HCT116 (cell line): ENCODE results near the gene STRADA. TPM values are rescaled to one million over a fixed set of nuclear protein-coding genes. Genes with fewer than 3 reads are reported as not detected.

Experiments used
- ATAC-seq: fragments of 200-7000 bp; cut with Tn5 transposase; 2 replicates; pipeline ENCODE4 v1.9.1; 2020; ENCODE audit warnings: mild to moderate bottlenecking, moderate library complexity
- BruUV-seq: library from RNA; stranded (reverse); fragments of 400-500 nt; replicated peaks from 2 replicates; lab custom pipeline; 2021; lab: Mats Ljungman, UMichigan
- CTCF ChIA-PET: fragments of 300-600 bp; sonication (Branson Sonifier 250); formaldehyde crosslinking; loops from one replicate; lab custom pipeline; 2021; ENCODE audit warnings: antibody characterized with exemption; lab: Charles Lee
- POLR2A ChIA-PET: fragments of 300-600, 350-600 bp; sonication (Branson Sonifier 250); formaldehyde crosslinking; loops from one replicate; lab custom pipeline; 2021; ENCODE audit warnings: antibody characterized with exemption; lab: Charles Lee
- RAD21 ChIA-PET, 2 experiments: fragments of 300-600 bp; sonication (Branson Sonifier 250); formaldehyde crosslinking; loops; one replicate each; lab custom pipeline; 2023; ENCODE audit warnings: low total read pairs in 2 of 2; ENCODE audit not compliant: uncharacterized antibody in 2 of 2, unreplicated experiment in 2 of 2, low non-redundant PET in 1 of 2; lab: Charles Lee
- DNase-seq: peaks from one replicate; pipeline ENCODE4 v3.0.0-alpha.2; 2010; ENCODE audit warnings: low read depth, low spot score
- H2AFZ ChIP-seq: fragments of 200-600 bp; shearing (Covaris generic), sonication (generic); 2 replicates; pipeline ENCODE4 v1.6.1; 2017; ENCODE audit warnings: low read depth, mixed run types, mixed read lengths, antibody characterized with exemption, low read length; ENCODE audit not compliant: poor library complexity, severe bottlenecking
- H3K27ac ChIP-seq: 2 replicates; pipeline ENCODE4 v1.5.1; 2012; ENCODE audit warnings: low read depth, low read length
- H3K27me3 ChIP-seq: fragments of 200-600 bp; sonication (generic); 2 replicates; pipeline ENCODE4 v1.6.1; 2016; ENCODE audit warnings: mixed run types, low read length, mixed read lengths; ENCODE audit not compliant: insufficient read depth
- H3K36me3 ChIP-seq, 2 experiments: fragments of 200-500 bp in 1 of 2; fragments of 200-600 bp in 1 of 2; sonication (Bioruptor generic) in 1 of 2; sonication (generic) in 1 of 2; 2 replicates each; pipeline versions ENCODE4 v1.5.1 to v1.6.1; 2014 to 2016; ENCODE audit warnings: low read length in 2 of 2, inconsistent platforms in 1 of 2, mixed read lengths in 1 of 2, mixed run types in 1 of 2; ENCODE audit not compliant: insufficient read depth in 2 of 2, control insufficient read depth in 1 of 2
- H3K4me1 ChIP-seq, 2 experiments: fragments of 200-600 bp in 1 of 2; sonication (generic) in 1 of 2; 2 replicates each; pipeline versions ENCODE4 v1.5.1 to v1.6.1; 2012 to 2017; ENCODE audit warnings: low read length in 2 of 2, inconsistent platforms in 1 of 2, mild to moderate bottlenecking in 1 of 2, mixed read lengths in 1 of 2, mixed run types in 1 of 2, moderate library complexity in 1 of 2; ENCODE audit not compliant: insufficient read depth in 2 of 2, control insufficient read depth in 1 of 2
- H3K4me2 ChIP-seq: fragments of 200-600 bp; sonication (generic); 2 replicates; pipeline ENCODE4 v1.6.1; 2017; ENCODE audit warnings: mixed run types, low read length, mixed read lengths
- H3K4me3 ChIP-seq, 2 experiments: fragments of 200-600 bp in 1 of 2; sonication (generic) in 1 of 2; replicated peaks in 1 of 2; 2 replicates each; pipeline ENCODE4 v1.5.1; 2011 to 2016; ENCODE audit warnings: low read length in 2 of 2, control low read depth in 1 of 2, low read depth in 1 of 2, mild to moderate bottlenecking in 1 of 2, mixed read lengths in 1 of 2, mixed run types in 1 of 2
- H3K79me2 ChIP-seq: fragments of 200-600 bp; sonication (generic); 2 replicates; pipeline ENCODE4 v1.6.1; 2017; ENCODE audit warnings: mild to moderate bottlenecking, mixed run types, low read length, moderate library complexity, mixed read lengths; ENCODE audit not compliant: insufficient read depth
- H3K9ac ChIP-seq: fragments of 200-600 bp; sonication (generic); 2 replicates; pipeline ENCODE4 v1.6.1; 2016; ENCODE audit warnings: low read length, mixed read lengths
- H3K9me2 ChIP-seq: fragments of 200-600 bp; sonication (generic), shearing (Covaris generic); 2 replicates; pipeline ENCODE4 v1.6.1; 2017; ENCODE audit warnings: mixed run types, mild to moderate bottlenecking, moderate library complexity; ENCODE audit not compliant: insufficient read depth
- H3K9me3 ChIP-seq, 2 experiments: fragments of 200-500 bp in 1 of 2; fragments of 200-600 bp in 1 of 2; sonication (Bioruptor generic) in 1 of 2; sonication (generic) in 1 of 2; 2 replicates each; pipeline ENCODE4 v1.6.1; 2014 to 2017; ENCODE audit warnings: low read length in 2 of 2, mixed read lengths in 2 of 2, inconsistent platforms in 1 of 2, low read depth in 1 of 2, mild to moderate bottlenecking in 1 of 2, mixed run types in 1 of 2, moderate library complexity in 1 of 2; ENCODE audit not compliant: control insufficient read depth in 1 of 2, insufficient read depth in 1 of 2
- H4K20me1 ChIP-seq: fragments of 200-600 bp; sonication (generic), shearing (Covaris generic); 2 replicates; pipeline ENCODE4 v1.6.1; 2017; ENCODE audit warnings: mixed run types, mild to moderate bottlenecking, moderate library complexity; ENCODE audit not compliant: insufficient read depth
- CTCF ChIP-seq, 3 experiments: fragments of 200-600 bp in 1 of 3; sonication (generic) in 1 of 3; IDR thresholded peaks in 2 of 3; conservative IDR thresholded peaks in 1 of 3; 2 replicates each; pipeline ENCODE4 v1.5.1; 2012 to 2017; ENCODE audit warnings: low read depth in 2 of 3, low read length in 2 of 3, antibody characterized with exemption in 1 of 3, borderline replicate concordance in 1 of 3, control low read depth in 1 of 3, mild to moderate bottlenecking in 1 of 3, mixed read lengths in 1 of 3, mixed run types in 1 of 3, moderate library complexity in 1 of 3; ENCODE audit not compliant: insufficient read depth in 1 of 3
- EGR1 ChIP-seq: IDR thresholded peaks from 2 replicates; pipeline ENCODE4 v1.6.1; 2012; ENCODE audit warnings: low read depth
- ELF1 ChIP-seq: IDR thresholded peaks from 2 replicates; pipeline ENCODE4 v1.6.1; 2012; ENCODE audit warnings: low read depth, borderline replicate concordance
- POLR2AphosphoS5 ChIP-seq: IDR thresholded peaks from 2 replicates; pipeline ENCODE4 v1.6.1; 2011; ENCODE audit warnings: mild to moderate bottlenecking, low read depth, low read length, moderate library complexity
- RAD21 ChIP-seq: IDR thresholded peaks from 2 replicates; pipeline ENCODE4 v1.6.1; 2012; ENCODE audit warnings: low read depth, mild to moderate bottlenecking
- SIN3A ChIP-seq: IDR thresholded peaks from 2 replicates; pipeline ENCODE4 v1.6.1; 2012; ENCODE audit warnings: low read depth
- intact Hi-C: fragments of 100-400 bp; cut with micrococcal nuclease; formaldehyde crosslinking; loops from 2 replicates; pipeline ENCODE4 v1.10.0; 2022
- total RNA-seq: library from RNA; stranded (reverse); gene quantifications from one replicate; pipeline ENCODE4 v1.2.1, GENCODE V29; 2021; ENCODE audit not compliant: unreplicated experiment
- TF ChIP-seq, protein P1 (sequence below): IDR thresholded peaks from 2 replicates; pipeline ENCODE4 v1.6.1; 2012
- TF ChIP-seq, protein P2 (sequence below): IDR thresholded peaks from 2 replicates; pipeline ENCODE4 v1.6.1; 2012; ENCODE audit warnings: low read depth

STRADA gene
- total RNA-seq, 1 experiment from 2014 or later: 38.0 TPM

GRCh38 chr17:63760771-63761539 is 19.4 kb upstream of the STRADA start:
- TF ChIP-seq, protein P1, sequence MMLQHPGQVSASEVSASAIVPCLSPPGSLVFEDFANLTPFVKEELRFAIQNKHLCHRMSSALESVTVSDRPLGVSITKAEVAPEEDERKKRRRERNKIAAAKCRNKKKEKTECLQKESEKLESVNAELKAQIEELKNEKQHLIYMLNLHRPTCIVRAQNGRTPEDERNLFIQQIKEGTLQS: no peak
- TF ChIP-seq RAD21: no peak
- no peak for TF ChIP-seq CTCF (IDR thresholded peaks at IDR 0.05 in 2 of 3, conservative IDR thresholded peaks at IDR 0.05 in 1 of 3; ENCODE audit: borderline replicate concordance in 1 of 3, insufficient read depth in 1 of 3, low read depth in 2 of 3, low read length in 2 of 3)
- TF ChIP-seq POLR2AphosphoS5: no peak
- TF ChIP-seq, protein P2, sequence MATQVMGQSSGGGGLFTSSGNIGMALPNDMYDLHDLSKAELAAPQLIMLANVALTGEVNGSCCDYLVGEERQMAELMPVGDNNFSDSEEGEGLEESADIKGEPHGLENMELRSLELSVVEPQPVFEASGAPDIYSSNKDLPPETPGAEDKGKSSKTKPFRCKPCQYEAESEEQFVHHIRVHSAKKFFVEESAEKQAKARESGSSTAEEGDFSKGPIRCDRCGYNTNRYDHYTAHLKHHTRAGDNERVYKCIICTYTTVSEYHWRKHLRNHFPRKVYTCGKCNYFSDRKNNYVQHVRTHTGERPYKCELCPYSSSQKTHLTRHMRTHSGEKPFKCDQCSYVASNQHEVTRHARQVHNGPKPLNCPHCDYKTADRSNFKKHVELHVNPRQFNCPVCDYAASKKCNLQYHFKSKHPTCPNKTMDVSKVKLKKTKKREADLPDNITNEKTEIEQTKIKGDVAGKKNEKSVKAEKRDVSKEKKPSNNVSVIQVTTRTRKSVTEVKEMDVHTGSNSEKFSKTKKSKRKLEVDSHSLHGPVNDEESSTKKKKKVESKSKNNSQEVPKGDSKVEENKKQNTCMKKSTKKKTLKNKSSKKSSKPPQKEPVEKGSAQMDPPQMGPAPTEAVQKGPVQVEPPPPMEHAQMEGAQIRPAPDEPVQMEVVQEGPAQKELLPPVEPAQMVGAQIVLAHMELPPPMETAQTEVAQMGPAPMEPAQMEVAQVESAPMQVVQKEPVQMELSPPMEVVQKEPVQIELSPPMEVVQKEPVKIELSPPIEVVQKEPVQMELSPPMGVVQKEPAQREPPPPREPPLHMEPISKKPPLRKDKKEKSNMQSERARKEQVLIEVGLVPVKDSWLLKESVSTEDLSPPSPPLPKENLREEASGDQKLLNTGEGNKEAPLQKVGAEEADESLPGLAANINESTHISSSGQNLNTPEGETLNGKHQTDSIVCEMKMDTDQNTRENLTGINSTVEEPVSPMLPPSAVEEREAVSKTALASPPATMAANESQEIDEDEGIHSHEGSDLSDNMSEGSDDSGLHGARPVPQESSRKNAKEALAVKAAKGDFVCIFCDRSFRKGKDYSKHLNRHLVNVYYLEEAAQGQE: no peak
- no peak for TF ChIP-seq EGR1
- TF ChIP-seq ELF1: no peak
- no peak for TF ChIP-seq SIN3A
- BruUV-seq: no TSS peak
- H3K27ac ChIP-seq: no peak overlapping the region
- no peaks in the 10 kb centered on the region for H3K4me1 ChIP-seq
- intact Hi-C loops: no loop called here
- no peaks in the 10 kb centered on the region for H3K27me3 ChIP-seq
- no peaks in the 10 kb centered on the region for H3K9me2 ChIP-seq
- DNase-seq (no peak), ATAC-seq (no peak)
- H3K9ac ChIP-seq: no peak overlapping the region
- no peak overlapping the region for H3K4me3 ChIP-seq
- H2AFZ ChIP-seq: no peak overlapping the region
- 0 out of 2 replicates have a peak, but pooled peaks cover 5% of the 10 kb centered on the region for H4K20me1 ChIP-seq
- POLR2A ChIA-PET: interaction anchor here (2.5 kb wide), 1 partner anchor 13 kb away, joined by 13 read pairs; the partner anchor contains the start of genes CCDC47 and DDX42
- H3K36me3 ChIP-seq: peaks cover 75 to 78% of the 10 kb centered on the region in 2 experiments
- CTCF ChIA-PET: no interaction called here
- RAD21 ChIA-PET: no interaction called here
- peaks cover 60% of the 10 kb centered on the region for H3K79me2 ChIP-seq
- H3K4me2 ChIP-seq: no peak overlapping the region
- H3K9me3 ChIP-seq: no peaks in the 10 kb centered on the region
